GM21515 (cell line): Measurements from ENCODE around the gene ARHGAP23.

Source experiments
- ATAC-seq: cut with Tn5 transposase; IDR thresholded peaks from one replicate; pipeline ENCODE4 v1.9.1; 2021; ENCODE audit not compliant: unreplicated experiment

The ARHGAP23 gene

DNA sequence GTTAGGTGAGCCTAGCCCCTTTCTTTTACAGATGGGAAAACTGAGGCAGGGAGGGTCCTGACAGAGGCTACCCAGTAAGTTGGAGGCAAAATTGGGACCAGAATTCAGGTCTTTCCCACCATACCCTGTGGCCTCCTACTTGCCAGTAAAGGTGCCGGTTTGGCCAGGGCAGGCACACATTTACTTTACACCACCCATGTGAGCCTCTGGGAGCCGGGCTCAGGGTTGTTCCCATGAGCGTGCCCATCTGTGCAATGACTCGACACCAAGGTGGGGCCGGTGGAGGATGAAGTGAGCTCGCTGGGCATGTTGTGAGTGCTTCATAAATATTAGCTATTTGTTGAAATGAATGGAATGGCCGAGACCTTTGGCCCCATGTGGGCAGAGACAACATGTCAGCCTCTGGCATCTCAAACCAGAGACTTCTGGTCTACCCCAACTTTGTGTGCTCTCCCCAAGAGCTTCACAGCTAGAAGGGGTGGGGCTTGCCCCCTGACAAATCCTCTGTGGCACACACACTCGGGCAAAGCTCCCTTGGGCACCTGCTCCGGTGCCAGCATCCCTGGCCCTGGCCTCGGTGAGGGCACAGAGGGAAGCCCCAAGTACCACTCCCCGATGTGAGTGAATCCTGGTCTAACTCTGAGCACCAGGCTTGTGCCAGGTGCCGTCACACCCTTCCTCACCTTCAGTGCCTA, 117.4 kb downstream of the ARHGAP23 start:
- no peak for ATAC-seq

- no peak for ATAC-seq
These were observed 118.1 kb downstream of the ARHGAP23 start for GRCh38 chr17:38546396-38546795.

- no peak for ATAC-seq
These were observed 119.2 kb downstream of the ARHGAP23 start for GRCh38 chr17:38547444-38547843.

DNA sequence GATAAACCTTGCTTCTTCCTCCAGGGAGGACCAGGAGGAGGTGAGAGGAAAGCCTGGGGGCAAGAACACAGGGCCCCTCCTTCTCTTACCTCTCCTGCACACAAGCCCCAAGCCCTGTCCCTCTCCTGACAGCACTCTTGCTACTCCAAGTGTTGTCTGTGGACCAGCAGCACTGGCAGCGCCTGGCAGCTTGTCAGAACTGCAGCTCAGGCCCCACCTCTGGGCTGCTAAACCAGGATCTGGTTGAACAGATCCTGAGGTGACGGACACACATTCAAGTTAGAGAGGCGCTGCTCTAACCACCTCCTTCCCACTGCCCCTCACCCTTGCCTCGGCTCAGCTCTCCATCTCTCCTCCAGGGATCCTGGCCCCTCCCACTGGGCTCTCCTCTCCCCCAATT, 121.0 kb downstream of the ARHGAP23 start:
- no peak for ATAC-seq

GRCh38 chr17:38550661-38551060, 122.4 kb downstream of the ARHGAP23 start:
- no peak for ATAC-seq

DNA sequence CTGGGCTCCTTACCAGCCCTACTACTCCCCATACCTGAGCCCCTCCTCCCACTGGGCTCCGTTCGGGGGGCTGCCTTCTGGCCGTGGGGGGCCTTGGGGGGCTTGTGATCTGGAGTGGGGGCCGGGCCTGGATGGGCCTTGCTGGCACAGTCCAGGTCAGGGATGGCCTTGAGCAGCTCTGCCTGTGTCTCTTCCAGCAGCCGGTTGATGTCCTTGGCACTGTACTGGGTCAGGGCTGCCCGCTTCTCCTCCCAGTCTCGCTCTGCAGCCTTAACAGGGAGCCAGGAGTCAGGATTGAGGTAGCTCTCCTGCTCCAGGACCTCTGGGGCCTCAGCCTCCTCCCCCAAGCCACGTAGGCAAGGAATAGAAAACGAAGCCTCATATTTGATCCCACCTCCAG, 122.9 kb downstream of the ARHGAP23 start:
- ATAC-seq: no peak

GRCh38 chr17:38552343-38552742, 124.1 kb downstream of the ARHGAP23 start:
- ATAC-seq: no peak

GRCh38 chr17:38554430-38555350, 126.4 kb downstream of the ARHGAP23 start:
- ATAC-seq: no peak

GRCh38 chr17:38556239-38556638, 128.0 kb downstream of the ARHGAP23 start:
- ATAC-seq: no peak

- ATAC-seq: no peak
These were observed 129.1 kb downstream of the ARHGAP23 start for GRCh38 chr17:38557396-38557795.

- peak; percentile 68 for ATAC-seq
These were observed 129.8 kb downstream of the ARHGAP23 start for GRCh38 chr17:38557836-38558727.

- no peak for ATAC-seq
These were observed 130.4 kb downstream of the ARHGAP23 start for GRCh38 chr17:38558728-38559050.

GRCh38 chr17:38559051-38559879, 131.0 kb downstream of the ARHGAP23 start:
- ATAC-seq: no peak

DNA sequence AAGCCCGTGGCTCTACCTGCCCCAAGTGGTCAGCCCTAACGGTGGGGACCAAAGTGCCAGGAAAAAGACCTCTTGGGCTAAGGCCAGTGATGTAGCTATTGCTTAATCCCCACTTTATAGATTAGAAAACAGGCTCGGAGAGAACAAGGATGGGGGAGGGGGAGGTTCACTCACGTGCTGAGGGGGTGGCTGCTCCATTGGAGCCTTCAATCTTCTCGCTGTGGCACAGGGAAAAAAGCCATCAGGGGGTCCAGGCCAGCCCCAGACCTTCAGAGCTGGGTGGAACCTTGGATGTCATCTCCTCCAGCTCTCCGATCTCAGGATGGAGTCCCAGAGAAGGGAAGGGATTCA, 131.6 kb downstream of the ARHGAP23 start:
- no peak for ATAC-seq

- no peak for ATAC-seq
These were observed 132.4 kb downstream of the ARHGAP23 start for GRCh38 chr17:38560503-38561318.

GRCh38 chr17:38561416-38562214, 133.4 kb downstream of the ARHGAP23 start:
- no peak for ATAC-seq
